ENCODE results near the gene ST3GAL5. TPM values are rescaled to one million over a fixed set of nuclear protein-coding genes. Genes with fewer than 3 reads are reported as not detected.

The ST3GAL5 gene
- total RNA-seq, 3 donors from 2014 or later, result 20.8 to 52.5 (median 29.5) TPM

DNA sequence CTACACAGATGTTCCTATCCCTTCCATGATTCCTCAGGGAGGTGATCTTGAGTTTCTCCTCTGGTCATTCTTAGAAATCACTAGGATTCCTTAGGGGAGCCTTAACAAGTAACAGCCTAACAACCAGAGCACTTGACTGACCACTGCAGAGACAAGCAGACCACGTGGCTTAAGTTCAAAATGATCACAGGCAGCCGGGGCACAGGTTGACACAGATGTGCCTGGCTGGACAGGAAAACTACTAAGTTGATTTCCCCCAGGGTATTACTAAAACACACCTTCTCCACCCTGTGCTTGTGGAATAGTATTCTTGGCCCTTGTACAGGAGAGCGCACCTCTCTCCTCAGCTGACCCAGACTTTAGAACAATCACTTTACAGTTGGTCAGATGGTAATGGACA lies 29.9 kb downstream of the ST3GAL5 start:
- Histone ChIP-seq H3K4me3 (no peak overlapping the region), H3K36me3 (no peaks in the 10 kb centered on the region), H3K27ac (no peak overlapping the region), H3K4me1 (no peaks in the 10 kb centered on the region), H3K9me3 (no peaks in the 10 kb centered on the region), H3K27me3 (no peaks in the 10 kb centered on the region)
- no peak for DNase-seq (ENCODE audit: low spot score in 2 of 2)
- intact Hi-C loops (cut with DNase I; ENCODE audit: low total_unique reads), result no loop called here
- TF ChIP-seq, protein P1, sequence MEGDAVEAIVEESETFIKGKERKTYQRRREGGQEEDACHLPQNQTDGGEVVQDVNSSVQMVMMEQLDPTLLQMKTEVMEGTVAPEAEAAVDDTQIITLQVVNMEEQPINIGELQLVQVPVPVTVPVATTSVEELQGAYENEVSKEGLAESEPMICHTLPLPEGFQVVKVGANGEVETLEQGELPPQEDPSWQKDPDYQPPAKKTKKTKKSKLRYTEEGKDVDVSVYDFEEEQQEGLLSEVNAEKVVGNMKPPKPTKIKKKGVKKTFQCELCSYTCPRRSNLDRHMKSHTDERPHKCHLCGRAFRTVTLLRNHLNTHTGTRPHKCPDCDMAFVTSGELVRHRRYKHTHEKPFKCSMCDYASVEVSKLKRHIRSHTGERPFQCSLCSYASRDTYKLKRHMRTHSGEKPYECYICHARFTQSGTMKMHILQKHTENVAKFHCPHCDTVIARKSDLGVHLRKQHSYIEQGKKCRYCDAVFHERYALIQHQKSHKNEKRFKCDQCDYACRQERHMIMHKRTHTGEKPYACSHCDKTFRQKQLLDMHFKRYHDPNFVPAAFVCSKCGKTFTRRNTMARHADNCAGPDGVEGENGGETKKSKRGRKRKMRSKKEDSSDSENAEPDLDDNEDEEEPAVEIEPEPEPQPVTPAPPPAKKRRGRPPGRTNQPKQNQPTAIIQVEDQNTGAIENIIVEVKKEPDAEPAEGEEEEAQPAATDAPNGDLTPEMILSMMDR (IDR thresholded peaks at IDR 0.05), result no peak
- TF ChIP-seq POLR2AphosphoS5 (IDR thresholded peaks at IDR 0.05), result no peak
- no peak for TF ChIP-seq POLR2A (IDR thresholded peaks at IDR 0.05)

DNA sequence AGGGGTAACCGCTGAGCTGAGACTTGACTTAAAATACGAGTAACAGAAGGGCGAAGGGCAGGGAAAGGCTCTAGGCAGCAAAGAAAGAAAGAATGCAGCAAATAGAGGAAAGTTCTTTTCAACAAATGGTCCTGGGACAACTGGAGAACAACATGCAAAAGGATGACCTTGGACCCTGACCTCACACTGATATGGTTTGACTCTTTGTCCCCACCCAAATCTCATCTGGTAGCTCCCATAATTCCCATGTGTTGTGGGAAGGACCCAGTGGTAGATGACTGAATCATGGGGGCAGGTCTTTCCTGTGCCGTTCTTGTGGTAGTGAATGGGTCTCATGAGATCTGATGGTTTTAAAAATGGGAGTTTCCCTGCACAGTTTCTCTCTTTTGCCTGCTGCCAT lies 33.9 kb downstream of the ST3GAL5 start:
- DNase-seq (ENCODE audit: low spot score in 2 of 2), result no peak
- intact Hi-C loops (cut with DNase I; ENCODE audit: low total_unique reads), result no loop called here
- Histone ChIP-seq H3K27ac (no peak overlapping the region), H3K4me1 (peaks cover 0 to 4% of the 10 kb centered on the region in 2 donors), H3K9me3 (no peaks in the 10 kb centered on the region), H3K4me3 (no peak overlapping the region), H3K27me3 (no peaks in the 10 kb centered on the region), H3K36me3 (no peaks in the 10 kb centered on the region)
- no peak for TF ChIP-seq POLR2AphosphoS5 (IDR thresholded peaks at IDR 0.05)
- no peak for TF ChIP-seq POLR2A (IDR thresholded peaks at IDR 0.05)
- TF ChIP-seq, protein P1 (IDR thresholded peaks at IDR 0.05), result no peak

DNA sequence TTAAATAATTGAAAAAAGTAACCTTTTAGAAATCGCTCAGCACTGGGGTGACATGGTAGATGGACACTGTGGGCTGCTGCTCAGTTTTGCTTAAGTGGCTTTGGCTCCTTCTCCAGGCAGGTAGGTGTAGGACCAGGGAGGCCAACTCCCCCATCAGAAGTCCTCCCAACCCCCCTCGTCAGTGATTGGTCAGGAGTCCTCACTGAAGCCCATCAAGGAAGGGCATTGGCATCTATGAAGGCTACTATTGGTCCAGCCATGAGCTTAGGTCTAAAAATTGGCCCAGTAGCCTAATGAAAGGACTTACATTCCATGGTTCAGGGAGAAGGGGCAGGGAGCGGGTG lies 34.7 kb downstream of the ST3GAL5 start:
- Histone ChIP-seq H3K36me3 (no peaks in the 10 kb centered on the region), H3K4me3 (no peak overlapping the region), H3K4me1 (peaks cover 0 to 4% of the 10 kb centered on the region in 2 donors), H3K9me3 (no peaks in the 10 kb centered on the region), H3K27me3 (no peaks in the 10 kb centered on the region), H3K27ac (peak overlapping the region in 1 of 2 donors; percentile 75)
- TF ChIP-seq POLR2AphosphoS5 (IDR thresholded peaks at IDR 0.05) (no peak), POLR2A (IDR thresholded peaks at IDR 0.05) (no peak)
- TF ChIP-seq, protein P1 (IDR thresholded peaks at IDR 0.05), result no peak
- intact Hi-C loops (cut with DNase I; ENCODE audit: low total_unique reads), result no loop called here
- DNase-seq (ENCODE audit: low spot score in 2 of 2), result no peak

DNA sequence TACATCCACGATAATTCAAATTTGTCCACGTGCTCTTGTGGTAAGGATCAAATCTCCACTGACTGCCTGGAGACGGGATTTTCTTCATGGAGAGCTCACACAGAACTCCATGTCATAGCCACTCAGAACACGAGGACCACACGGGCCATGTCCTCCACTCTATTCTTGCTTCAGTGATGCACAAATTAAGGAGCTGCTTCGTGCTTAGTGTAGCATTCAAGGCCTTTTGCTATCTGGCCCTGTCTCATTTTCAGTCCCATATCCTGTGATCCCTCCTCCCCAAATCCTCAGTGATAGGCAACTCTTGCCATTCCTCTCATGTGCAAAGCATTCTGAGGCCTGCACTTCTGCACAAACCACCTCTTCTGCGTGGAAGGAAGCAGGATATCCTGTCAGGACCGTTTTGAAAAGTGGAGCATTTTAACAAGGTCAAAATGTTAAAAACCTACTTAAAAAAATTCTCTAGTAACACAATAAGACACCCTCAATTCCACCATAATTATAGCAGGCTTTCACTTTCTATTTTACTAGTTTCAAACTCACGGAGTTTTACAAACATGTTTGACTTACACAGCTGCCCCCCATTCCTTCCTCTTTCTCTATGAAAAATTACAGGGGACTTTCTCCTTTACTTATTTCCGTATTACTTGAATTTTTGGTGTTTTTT lies 35.2 kb downstream of the ST3GAL5 start:
- H3K4me3 ChIP-seq, result peak overlapping the region in 1 of 3 donors; percentile 46
- no peaks in the 10 kb centered on the region for H3K27me3 ChIP-seq
- peak overlapping the region; percentile 38 to 78 for H3K27ac ChIP-seq
- TF ChIP-seq POLR2A (IDR thresholded peaks at IDR 0.05) (no peak), POLR2AphosphoS5 (IDR thresholded peaks at IDR 0.05) (no peak)
- TF ChIP-seq, protein P1 (IDR thresholded peaks at IDR 0.05), result no peak
- peaks cover 0 to 4% of the 10 kb centered on the region in 2 donors for H3K4me1 ChIP-seq
- DNase-seq (ENCODE audit: low spot score in 2 of 2), result no peak
- intact Hi-C loops (cut with DNase I; ENCODE audit: low total_unique reads), result no loop called here
- H3K36me3 ChIP-seq, result no peaks in the 10 kb centered on the region
- H3K9me3 ChIP-seq, result no peaks in the 10 kb centered on the region

DNA sequence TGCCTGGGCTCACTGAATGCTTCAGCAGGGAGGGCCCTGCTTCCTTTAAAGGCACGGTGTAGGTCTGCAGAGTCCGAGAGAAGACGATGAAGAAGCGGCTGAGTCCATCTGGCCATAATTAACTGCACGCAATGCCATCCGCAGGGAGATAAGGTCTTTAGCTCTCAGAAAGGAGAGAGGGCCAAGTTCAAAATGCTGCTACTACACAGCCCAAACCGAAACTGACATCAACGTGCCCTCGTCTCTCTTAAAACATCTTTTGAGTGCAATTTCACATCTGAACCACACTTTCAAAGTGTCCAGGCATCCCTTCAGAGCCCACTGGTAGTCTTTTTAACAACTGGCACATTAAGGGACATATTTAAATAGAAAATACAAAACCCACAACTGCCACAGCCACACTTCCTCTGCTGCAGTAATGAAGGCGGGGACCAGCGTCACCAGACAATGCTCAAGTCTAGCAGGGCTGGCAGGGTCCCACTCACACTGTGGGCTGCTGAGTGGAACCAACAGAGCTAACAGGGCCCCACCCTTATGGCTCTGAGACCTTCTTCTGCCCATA lies 35.8 kb downstream of the ST3GAL5 start:
- peak in 1 of 2 donors; percentile 25 for DNase-seq (ENCODE audit: low spot score in 2 of 2)
- Histone ChIP-seq H3K36me3 (no peaks in the 10 kb centered on the region), H3K27ac (peak overlapping the region; percentile 38 to 78), H3K4me3 (peak overlapping the region in 1 of 3 donors; percentile 46), H3K9me3 (no peaks in the 10 kb centered on the region), H3K4me1 (peaks cover 0 to 4% of the 10 kb centered on the region in 2 donors), H3K27me3 (no peaks in the 10 kb centered on the region)
- intact Hi-C loops (cut with DNase I; ENCODE audit: low total_unique reads), result no loop called here
- TF ChIP-seq, protein P1 (IDR thresholded peaks at IDR 0.05), result no peak
- TF ChIP-seq POLR2AphosphoS5 (IDR thresholded peaks at IDR 0.05) (no peak), POLR2A (IDR thresholded peaks at IDR 0.05) (no peak)
